ENCODE measurements around the gene ETAA1. TPM values are rescaled to one million over a fixed set of nuclear protein-coding genes. Genes with fewer than 3 reads are reported as not detected.

Gene ETAA1
- total RNA-seq, 1 donor from 2014 or later, result 3.9 TPM

GRCh38 chr2:67423489-67423888, 26.4 kb downstream of the ETAA1 start:
- intact Hi-C loops (cut with micrococcal nuclease), result no loop called here
- ATAC-seq (no peak), DNase-seq (no peak)

- intact Hi-C loops (cut with micrococcal nuclease), result no loop called here
Observed at GRCh38 chr2:67436221-67436620, 39.1 kb downstream of the ETAA1 start.

GRCh38 chr2:67437114-67437513, 40.0 kb downstream of the ETAA1 start:
- DNase-seq (no peak), ATAC-seq (no peak)
- intact Hi-C loops (cut with micrococcal nuclease), result no loop called here

More at GRCh38 chr2:67436221-67436620, 39.1 kb downstream of the ETAA1 start:
- ATAC-seq (no peak), DNase-seq (no peak)

GRCh38 chr2:67438337-67438736, 41.2 kb downstream of the ETAA1 start:
- DNase-seq, result no peak
- intact Hi-C loops (cut with micrococcal nuclease), result no loop called here
- ATAC-seq, result no peak

- intact Hi-C loops (cut with micrococcal nuclease), result no loop called here
- ATAC-seq, result peak; percentile 44
Observed at GRCh38 chr2:67445652-67446268, 48.6 kb downstream of the ETAA1 start.

GRCh38 chr2:67446491-67446911, 49.4 kb downstream of the ETAA1 start:
- intact Hi-C loops (cut with micrococcal nuclease), result no loop called here
- ATAC-seq, result peak; percentile 64
- DNase-seq, result no peak

More at GRCh38 chr2:67445652-67446268, 48.6 kb downstream of the ETAA1 start:
- DNase-seq, result no peak

GRCh38 chr2:67448648-67449047, 51.5 kb downstream of the ETAA1 start:
- DNase-seq (no peak), ATAC-seq (peak; percentile 77)
- intact Hi-C loops (cut with micrococcal nuclease), result no loop called here

GRCh38 chr2:67451086-67451832, 54.1 kb downstream of the ETAA1 start:
- ATAC-seq (no peak), DNase-seq (no peak)
- intact Hi-C loops (cut with micrococcal nuclease), result no loop called here

- intact Hi-C loops (cut with micrococcal nuclease), result no loop called here
- no peak for DNase-seq
- no peak for ATAC-seq
Observed at GRCh38 chr2:67453310-67453709, 56.2 kb downstream of the ETAA1 start.

GRCh38 chr2:67455219-67456142, 58.3 kb downstream of the ETAA1 start:
- ATAC-seq (no peak), DNase-seq (no peak)
- intact Hi-C loops (cut with micrococcal nuclease), result no loop called here

- ATAC-seq, result no peak
- intact Hi-C loops (cut with micrococcal nuclease), result no loop called here
- DNase-seq, result no peak
Observed at GRCh38 chr2:67456428-67456827, 59.3 kb downstream of the ETAA1 start.

GRCh38 chr2:67457699-67458098, 60.6 kb downstream of the ETAA1 start:
- DNase-seq (no peak), ATAC-seq (no peak)
- intact Hi-C loops (cut with micrococcal nuclease), result no loop called here

- intact Hi-C loops (cut with micrococcal nuclease), result no loop called here
- ATAC-seq, result no peak
- DNase-seq, result no peak
Observed at GRCh38 chr2:67459761-67460160, 62.6 kb downstream of the ETAA1 start.
